NCI-H2196 treated with DMSO at 0.1 percent for 48 hours (cell line): ENCODE measurements around the gene WNT2B.

Experiments used
- DNase-seq: peaks from one replicate; lab custom pipeline; 2025; ENCODE audit not compliant: unreplicated experiment; lab: John Stamatoyannopoulos, UW

WNT2B gene

DNA sequence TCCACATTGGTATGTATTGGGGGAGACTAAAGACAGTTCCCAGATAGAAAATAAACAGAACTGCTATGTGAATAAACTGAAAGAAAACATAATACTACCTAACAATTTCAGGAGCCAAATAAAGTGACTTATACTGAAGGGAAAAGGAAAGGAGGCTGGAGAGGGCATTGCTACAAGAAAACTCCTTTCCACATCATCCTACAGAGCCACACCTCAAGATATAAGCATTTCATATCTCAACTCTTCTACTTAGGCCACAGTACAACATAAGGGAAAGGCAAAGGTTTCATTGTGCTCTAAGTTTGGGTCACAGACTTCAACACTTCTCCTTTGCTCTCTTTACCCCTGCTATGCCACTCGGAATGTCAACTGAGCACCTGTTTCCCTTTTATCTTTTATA is 55.3 kb downstream of the WNT2B start:
- DNase-seq: no peak

DNA sequence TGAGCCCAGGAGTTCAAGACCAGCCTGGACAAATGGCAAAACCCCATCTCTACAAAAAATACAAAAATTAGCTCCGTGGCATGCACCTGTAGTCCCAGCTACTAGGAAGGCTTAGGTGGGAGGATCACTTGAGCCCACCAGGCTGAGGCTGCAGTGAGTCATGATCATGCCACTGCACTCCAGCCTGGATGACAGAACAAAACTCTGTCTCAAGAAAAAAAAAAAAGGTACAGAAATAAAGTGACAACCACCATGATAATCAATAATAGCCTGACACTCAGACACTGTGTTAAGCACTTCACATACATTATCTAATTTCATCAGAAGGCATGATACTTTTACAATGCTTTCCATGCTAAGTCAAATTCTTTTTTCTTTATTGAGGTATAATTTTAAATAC is 57.0 kb downstream of the WNT2B start:
- DNase-seq: no peak

DNA sequence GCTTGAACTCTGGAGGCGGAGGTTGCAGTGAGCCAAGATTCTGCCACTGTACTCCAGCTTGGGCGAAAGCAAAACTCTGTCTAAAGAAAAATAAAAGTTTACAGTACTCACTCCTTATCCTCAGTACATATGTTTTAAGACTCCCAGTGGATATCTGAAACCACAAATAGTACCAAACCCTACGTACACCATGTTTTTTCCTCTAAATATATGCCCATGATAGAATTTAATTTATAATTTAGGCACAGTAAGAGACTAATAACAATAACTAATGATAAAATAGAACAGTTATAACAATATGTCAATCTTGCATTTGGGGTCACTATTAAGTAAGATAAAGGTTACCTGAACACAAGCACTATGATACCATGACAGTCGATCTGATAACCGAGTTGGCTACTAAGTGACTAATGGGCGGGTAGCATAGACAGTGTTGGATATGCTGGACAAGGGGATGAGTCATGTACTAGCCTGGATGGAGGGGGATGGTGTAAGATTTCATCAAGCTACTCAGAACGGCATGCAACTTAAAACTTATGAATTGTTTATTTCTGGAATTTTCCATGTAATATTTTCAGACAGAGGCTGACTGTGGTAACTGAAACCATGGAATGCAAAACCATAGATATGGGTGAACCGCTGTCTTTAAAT is 66.5 kb downstream of the WNT2B start:
- DNase-seq: no peak

DNA sequence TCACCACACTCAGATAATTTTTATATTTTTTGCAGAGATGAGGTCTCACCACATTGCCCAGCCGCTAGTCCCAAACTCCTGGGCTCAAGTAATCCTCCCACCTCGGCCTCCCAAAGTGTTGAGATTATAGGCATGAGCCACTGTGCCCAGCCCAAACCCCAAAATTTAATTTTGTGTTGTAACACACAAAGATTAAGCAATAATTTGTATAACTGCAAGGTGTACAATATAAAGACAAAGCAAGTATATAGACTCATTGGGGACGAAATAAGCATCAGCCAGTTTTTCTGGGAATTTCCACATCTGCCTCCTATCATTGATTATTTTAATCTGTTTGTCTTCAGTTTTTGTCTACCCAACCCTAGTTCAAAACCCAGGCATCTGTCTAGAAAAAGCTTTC is 67.5 kb downstream of the WNT2B start:
- DNase-seq: no peak
